ENCODE results near the gene PDPN.

GRCh38 chr1:13543451-13544220 lies 40.0 kb upstream of the PDPN start:
- no peak for TF ChIP-seq POLR2A (IDR thresholded peaks at IDR 0.05)
- TF ChIP-seq CTCF (IDR thresholded peaks at IDR 0.05 in 8 of 11, conservative IDR thresholded peaks at IDR 0.05 in 3 of 11): no peak
- no peak for TF ChIP-seq POLR2AphosphoS5 (IDR thresholded peaks at IDR 0.05)
